NK-92 treated with Interleukin-12 subunit alpha and Interleukin-12 subunit beta, amount 100 ng/mL, for 24 hours (cell line): ENCODE measurements around the gene PLCH1.

Experiments
- DNase-seq: peaks from one replicate; lab custom pipeline; 2025; lab: John Stamatoyannopoulos, UW

The PLCH1 gene

DNA sequence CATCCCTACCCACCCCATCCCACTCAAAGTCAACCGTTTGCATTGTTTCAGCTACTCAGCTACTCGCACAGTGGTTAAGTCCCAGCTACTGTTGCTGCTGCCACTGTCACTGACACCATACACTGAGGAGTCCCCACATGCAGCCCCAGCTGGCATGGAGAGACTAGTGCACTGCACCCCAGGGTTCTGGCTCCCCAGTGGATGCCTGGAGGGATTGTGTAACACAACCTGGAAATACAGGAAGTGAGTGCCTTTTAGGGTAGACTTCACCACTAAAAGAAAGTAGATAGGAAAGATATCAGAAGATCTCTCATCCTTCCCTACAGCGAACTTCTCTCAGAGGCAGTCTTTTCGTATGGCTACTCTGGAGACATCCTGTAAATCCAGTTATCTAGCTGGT lies 282.2 kb downstream of the PLCH1 start:
- DNase-seq: no peak

DNA sequence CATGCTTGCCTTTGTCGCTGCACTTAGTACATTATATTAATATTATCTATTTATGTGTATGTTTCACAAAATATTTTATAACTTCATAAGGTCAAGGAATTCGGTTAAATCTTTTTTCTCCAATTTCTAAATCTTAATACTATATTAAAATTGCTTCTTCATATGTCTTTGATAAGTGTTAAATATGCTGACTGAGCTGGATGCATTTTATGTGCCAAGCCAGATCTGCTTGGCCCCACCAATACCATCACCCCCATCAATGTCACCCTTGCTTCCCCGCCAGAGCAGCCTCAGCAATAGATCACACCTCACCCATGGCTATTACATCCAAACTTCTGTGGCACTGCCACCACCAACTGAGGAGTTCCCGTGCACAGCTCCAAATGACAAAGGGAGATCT lies 287.3 kb downstream of the PLCH1 start:
- DNase-seq: no peak

- no peak for DNase-seq
Measured at GRCh38 chr3:155455765-155456164, 289.1 kb downstream of the PLCH1 start.

- no peak for DNase-seq
Measured at GRCh38 chr3:155453512-155453911, 291.4 kb downstream of the PLCH1 start.

DNA sequence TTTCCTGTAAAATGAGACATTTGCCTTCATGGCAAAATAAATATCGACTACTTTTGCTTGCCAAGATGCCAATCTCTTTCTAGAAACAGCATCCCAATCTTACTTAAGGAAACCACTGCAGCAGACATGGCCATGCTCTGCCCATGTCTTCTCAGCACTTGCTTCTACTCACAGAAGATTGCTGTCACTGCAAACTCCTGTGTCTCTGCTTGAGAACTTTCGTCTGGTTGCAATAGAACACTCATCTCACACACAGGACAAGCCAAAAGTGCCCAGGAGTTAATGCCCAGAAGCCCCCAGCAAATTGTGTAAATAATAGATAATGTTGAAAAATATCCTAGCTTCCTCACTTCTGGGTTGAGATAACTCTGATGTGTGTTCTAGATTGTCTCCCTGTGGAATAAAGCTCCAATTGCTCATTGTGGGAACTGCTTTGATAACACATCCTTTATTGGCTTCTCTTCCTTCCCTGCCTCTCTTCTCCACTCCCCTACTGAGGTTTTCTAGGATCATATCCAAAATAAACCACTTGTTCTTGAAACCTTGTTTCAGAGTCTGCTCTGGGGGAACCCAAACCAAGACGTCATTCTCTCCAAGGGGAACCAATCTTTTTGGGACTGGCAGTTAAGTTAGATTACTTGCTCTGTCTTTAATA lies 295.1 kb downstream of the PLCH1 start:
- no peak for DNase-seq

DNA sequence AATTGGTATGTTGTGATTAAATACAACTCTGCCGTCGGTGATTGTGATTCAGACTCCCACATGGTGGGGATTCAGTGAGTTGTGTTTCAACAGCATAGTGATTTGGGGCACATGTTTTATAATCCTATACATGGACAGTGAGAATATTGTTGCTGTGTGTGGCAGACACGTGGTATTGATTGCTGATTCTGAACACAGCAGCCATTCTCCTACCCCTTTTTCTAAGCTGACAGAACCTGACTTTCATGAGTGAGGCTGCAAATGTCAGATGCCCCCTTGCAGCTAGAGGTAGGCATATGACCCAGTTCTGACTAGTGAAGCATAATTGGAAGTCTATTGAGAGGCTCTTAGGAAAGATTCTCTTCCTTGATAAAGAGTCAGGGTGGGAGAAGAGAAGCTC lies 296.3 kb downstream of the PLCH1 start:
- DNase-seq: no peak

GRCh38 chr3:155446366-155446765 lies 298.5 kb downstream of the PLCH1 start:
- DNase-seq: no peak

DNA sequence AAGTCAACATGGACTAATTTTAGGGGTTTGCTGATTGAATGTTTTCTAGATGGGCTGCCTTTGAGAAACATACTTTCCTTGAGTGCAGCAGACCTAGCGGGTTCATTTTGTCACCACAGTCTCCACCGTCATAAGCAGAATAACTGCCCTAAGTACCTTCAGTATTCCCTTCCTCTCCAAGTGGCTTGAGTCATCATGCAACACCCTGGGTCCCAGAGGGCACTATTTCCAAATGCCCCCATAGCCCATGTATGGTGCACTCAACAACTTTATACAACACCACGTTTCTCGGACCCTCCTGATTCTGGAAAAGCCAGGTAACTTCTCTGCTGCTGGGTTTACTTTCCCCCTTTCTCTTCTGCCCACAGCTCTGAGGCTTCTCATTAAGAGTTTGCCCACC lies 300.1 kb downstream of the PLCH1 start:
- DNase-seq: no peak

DNA sequence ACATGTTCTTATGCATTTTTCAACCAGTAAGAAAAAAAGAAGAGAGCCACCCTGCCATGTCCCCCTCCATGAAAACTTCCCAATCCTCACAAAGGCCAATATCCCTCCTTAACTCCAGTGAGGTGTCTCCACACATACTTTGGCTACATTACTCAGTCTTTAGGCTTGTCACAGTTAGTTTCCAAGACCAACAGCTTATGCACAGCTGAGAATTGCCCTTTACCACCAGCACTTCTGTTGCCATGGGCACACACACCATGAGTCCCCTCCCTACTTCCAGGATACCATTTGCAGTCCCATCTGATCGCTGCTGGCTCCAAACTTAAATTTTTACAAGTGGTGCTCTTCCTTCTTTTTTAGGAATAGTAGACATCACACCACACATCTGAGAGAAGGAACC lies 301.1 kb downstream of the PLCH1 start:
- DNase-seq: no peak

DNA sequence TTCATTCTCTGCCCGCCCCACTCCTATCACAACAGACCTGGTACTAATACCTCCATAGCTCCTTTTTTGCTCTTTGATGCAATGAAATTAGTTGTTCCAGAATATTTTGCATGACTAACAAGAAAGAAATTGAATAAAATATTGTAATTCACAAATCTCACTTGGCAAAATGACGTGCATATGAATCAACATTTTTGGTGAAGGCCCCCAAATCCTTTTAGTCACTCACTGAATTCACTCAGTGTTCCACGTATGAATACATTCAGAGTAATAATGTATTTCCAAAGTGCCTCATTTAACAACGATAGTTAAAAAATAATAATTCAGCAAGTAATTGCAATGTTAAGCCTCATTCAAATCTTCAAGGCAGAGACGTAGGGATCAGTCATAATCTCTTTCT lies 302.8 kb downstream of the PLCH1 start:
- no peak for DNase-seq

GRCh38 chr3:155441506-155441905 lies 303.4 kb downstream of the PLCH1 start:
- no peak for DNase-seq

DNA sequence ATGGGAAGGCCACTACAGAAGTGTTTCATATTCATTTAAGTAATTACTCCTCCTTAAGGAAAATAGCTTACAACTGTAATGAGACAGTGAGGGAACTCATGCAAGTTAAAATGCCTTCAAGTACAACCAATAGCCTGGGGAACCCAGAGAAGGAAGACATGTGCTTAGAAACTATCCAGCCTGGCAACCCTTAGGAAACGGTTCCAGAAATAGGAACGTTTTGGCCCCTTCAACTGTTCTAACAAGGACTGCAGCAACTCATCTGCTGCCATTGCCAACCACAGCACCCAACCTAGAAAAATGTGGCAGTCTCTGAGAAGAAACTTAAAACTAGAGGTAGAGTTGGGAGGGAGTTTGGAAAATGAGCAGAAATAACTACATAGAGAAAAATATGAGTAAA lies 303.8 kb downstream of the PLCH1 start:
- no peak for DNase-seq

- no peak for DNase-seq
Measured at GRCh38 chr3:155435821-155436220, 309.1 kb downstream of the PLCH1 start.

DNA sequence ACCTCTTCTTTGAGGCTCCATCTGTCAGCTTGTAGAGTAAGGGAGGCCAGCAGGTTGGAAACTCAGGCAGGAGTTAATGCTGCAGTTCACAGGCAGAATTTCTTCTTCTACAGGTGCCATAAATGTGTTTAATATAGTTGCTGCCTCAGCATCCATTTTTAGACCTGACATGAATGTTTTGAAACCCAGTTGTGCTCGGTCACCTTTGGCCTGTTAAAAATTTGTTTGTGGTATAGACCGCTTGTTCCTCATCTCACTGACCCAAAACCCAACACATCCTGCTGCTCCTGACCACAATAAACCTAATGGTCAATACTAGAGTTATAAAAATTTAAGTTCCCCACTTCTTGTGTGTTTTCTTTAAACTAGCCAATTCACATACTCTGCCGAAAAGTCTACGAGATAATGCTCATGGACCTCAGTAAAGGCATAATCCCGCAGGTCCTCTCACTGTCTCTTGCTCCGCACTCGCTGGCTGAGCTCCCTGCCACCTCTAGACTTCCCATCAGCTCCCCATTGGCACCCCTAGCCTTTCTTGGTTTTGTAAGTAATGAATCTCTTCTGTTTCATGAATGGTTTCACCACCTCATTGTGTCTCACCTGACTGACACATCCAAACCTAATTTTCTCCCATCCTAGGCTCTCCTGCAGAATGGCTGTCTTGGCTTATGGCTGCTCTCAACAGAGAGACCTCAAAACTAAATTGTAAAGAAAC lies 312.9 kb downstream of the PLCH1 start:
- no peak for DNase-seq

GRCh38 chr3:155428563-155428962 lies 316.3 kb downstream of the PLCH1 start:
- DNase-seq: no peak

GRCh38 chr3:155426524-155427230 lies 318.2 kb downstream of the PLCH1 start:
- no peak for DNase-seq

GRCh38 chr3:155425396-155425795 lies 319.5 kb downstream of the PLCH1 start:
- DNase-seq: no peak

DNA sequence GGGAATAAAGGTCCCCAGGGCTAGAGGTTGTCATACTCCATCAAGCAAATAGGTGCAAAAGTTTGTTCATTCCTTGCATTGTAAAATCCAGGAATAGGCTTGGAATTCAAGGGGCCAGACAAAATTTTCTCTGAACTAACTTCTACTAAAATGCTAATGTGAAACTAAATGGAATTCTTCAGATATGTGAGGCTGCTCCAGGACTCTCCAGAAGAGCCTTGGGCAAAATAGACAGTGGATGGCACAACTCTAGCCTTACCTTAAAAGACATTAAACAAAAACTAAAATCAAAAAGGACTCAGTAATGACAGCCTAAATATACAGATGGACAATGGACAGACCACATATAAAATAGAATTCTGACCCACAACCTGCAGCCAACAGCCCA lies 320.6 kb downstream of the PLCH1 start:
- no peak for DNase-seq

DNA sequence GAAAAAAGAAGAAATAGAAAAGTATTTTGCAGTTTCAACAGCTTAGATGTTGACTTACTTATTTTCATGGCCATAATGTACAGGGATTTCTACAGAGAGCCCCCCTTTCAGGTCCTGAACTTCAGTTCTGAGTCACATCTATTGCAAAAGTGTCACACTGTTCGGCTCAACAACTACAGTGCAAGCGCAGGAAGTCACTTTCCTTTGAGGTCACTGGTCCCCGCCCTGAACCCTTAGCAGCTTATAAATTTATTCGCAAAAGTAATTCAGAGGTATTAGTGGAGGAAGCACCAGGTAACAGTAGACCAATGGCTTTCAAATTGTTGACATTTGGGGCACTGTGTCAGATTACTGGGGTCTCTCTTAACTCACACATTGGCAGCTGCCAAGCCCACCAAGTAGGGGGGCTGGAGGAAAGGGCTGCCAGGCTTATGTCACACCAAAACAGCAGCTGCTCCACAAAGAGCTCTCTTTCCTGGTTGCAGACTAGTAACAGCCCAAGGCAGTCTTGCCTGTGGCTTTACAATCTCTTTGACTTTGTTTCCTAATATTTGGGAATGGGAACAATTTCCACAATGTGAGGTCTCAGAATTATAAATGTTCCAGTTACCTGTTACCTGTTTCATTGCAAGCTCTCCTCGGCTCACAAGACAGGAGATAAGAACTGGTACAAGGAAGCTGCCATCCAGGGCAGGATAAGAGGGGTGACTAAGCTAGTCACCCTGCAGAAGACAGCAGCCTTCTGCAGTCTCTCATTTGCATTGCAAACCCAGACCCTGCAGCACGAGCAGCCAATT lies 321.1 kb downstream of the PLCH1 start:
- DNase-seq: no peak

DNA sequence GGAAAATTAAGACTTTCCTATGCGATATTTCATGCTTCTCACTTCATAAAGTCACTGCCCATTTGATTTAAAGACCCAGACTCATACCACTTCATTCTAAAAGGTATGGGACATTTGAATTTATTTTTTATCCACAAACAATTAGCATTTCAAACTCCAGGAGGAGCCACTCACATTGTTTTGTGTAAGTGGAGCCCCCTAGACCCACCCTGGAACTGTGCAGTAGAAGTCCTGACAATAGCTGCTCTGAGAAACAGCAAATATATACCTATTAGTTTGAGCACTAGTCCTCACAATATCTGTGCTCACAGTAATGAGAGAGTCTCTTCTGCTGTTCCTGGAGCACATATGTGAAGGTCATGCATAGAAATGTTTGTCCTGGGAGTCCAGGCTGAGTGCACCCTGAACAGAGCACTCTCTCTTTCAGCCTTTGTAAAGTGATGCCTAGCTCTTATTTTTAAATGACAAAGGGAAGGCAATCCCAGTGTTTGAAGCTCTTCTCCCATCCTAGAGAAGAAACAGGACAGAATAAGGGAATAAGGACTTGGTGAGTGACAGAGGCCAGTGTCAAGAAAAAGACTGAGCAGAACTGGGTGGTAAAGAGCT lies 323.9 kb downstream of the PLCH1 start:
- DNase-seq: no peak

- no peak for DNase-seq
Measured at GRCh38 chr3:155420406-155420805, 324.5 kb downstream of the PLCH1 start.

DNA sequence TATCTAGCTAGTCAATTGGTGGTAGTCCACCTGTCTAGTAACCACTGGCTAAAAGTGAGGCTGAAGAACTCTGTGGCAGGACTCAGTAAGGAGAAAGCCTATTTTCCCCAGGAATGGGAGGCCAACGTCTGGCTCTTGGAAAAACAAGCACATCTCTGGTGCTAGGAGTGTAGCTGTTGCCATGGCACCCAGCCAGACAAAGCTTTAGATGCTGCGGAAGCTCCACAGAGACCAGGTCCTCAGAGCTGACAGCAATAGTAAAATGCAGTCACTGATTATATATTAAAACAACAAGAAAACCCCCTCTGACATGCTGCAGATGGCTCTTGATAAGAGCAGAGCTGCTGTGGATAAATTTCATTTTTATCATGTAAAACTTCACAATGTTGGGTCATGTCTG lies 326.5 kb downstream of the PLCH1 start:
- no peak for DNase-seq
